Fibroblast of skin of left biceps (primary cell): ENCODE results near the gene HAPLN3.

ENCODE experiments used
- DNase-seq, 2 experiments: peaks; one replicate each; pipeline ENCODE4 v3.0.0-alpha.2; 2013; ENCODE audit warnings: low read depth in 2 of 2

Gene HAPLN3

GRCh38 chr15:88894348-88894818 is 961 bp downstream of the HAPLN3 start:
- no peak for DNase-seq

GRCh38 chr15:88891540-88892254 is 3.6 kb downstream of the HAPLN3 start:
- no peak for DNase-seq

- DNase-seq = no peak
These were observed 4.8 kb downstream of the HAPLN3 start for GRCh38 chr15:88890495-88890894.

- no peak for DNase-seq
These were observed 6.6 kb downstream of the HAPLN3 start for GRCh38 chr15:88888719-88889118.

GRCh38 chr15:88887068-88887580 is 8.2 kb downstream of the HAPLN3 start:
- DNase-seq = no peak

- no peak for DNase-seq
These were observed 12.6 kb downstream of the HAPLN3 start for GRCh38 chr15:88882785-88883184.

- no peak for DNase-seq
These were observed 13.6 kb downstream of the HAPLN3 start for GRCh38 chr15:88881775-88882174.

- no peak for DNase-seq
These were observed 14.2 kb downstream of the HAPLN3 start for GRCh38 chr15:88880944-88881740.

- DNase-seq = peak; percentile 7 to 20
These were observed 16.6 kb downstream of the HAPLN3 start for GRCh38 chr15:88878720-88879184.

- DNase-seq = no peak
These were observed 17.4 kb downstream of the HAPLN3 start for GRCh38 chr15:88877906-88878305.

- DNase-seq = no peak
These were observed 17.9 kb downstream of the HAPLN3 start for GRCh38 chr15:88877415-88877814.

- no peak for DNase-seq
These were observed 18.8 kb downstream of the HAPLN3 start for GRCh38 chr15:88876573-88876972.

GRCh38 chr15:88874684-88875083 is 20.7 kb downstream of the HAPLN3 start:
- no peak for DNase-seq

- DNase-seq = no peak
These were observed 21.1 kb downstream of the HAPLN3 start for GRCh38 chr15:88874275-88874674.

GRCh38 chr15:88873786-88874185 is 21.6 kb downstream of the HAPLN3 start:
- DNase-seq = no peak

GRCh38 chr15:88872706-88873105 is 22.6 kb downstream of the HAPLN3 start:
- DNase-seq = no peak

GRCh38 chr15:88872106-88872505 is 23.2 kb downstream of the HAPLN3 start:
- DNase-seq = no peak

- DNase-seq = no peak
These were observed 24.0 kb downstream of the HAPLN3 start for GRCh38 chr15:88871313-88871712.

GRCh38 chr15:88866295-88866881 is 29.0 kb downstream of the HAPLN3 start:
- no peak for DNase-seq

- no peak for DNase-seq
These were observed 29.7 kb downstream of the HAPLN3 start for GRCh38 chr15:88865498-88866099.

GRCh38 chr15:88864861-88865497 is 30.4 kb downstream of the HAPLN3 start:
- DNase-seq = no peak
